Glomerular endothelial cell (primary cell): ENCODE results near the gene CCNL2. TPM values are rescaled to one million over a fixed set of nuclear protein-coding genes. Genes with fewer than 3 reads are reported as not detected.

Experiments
- DNase-seq: peaks from one replicate; pipeline ENCODE4 v3.0.0-alpha.2; 2011; ENCODE audit warnings: low read depth, low spot score; ENCODE audit errors: extremely low read depth
- total RNA-seq: library from RNA; depleted of rRNA; stranded (reverse); fragments of >200 nt; gene quantifications from 2 replicates; pipeline ENCODE4 v1.2.3, GENCODE V29; 2015

Gene CCNL2
- total RNA-seq, 1 donor from 2014 or later, result 189 TPM

DNA sequence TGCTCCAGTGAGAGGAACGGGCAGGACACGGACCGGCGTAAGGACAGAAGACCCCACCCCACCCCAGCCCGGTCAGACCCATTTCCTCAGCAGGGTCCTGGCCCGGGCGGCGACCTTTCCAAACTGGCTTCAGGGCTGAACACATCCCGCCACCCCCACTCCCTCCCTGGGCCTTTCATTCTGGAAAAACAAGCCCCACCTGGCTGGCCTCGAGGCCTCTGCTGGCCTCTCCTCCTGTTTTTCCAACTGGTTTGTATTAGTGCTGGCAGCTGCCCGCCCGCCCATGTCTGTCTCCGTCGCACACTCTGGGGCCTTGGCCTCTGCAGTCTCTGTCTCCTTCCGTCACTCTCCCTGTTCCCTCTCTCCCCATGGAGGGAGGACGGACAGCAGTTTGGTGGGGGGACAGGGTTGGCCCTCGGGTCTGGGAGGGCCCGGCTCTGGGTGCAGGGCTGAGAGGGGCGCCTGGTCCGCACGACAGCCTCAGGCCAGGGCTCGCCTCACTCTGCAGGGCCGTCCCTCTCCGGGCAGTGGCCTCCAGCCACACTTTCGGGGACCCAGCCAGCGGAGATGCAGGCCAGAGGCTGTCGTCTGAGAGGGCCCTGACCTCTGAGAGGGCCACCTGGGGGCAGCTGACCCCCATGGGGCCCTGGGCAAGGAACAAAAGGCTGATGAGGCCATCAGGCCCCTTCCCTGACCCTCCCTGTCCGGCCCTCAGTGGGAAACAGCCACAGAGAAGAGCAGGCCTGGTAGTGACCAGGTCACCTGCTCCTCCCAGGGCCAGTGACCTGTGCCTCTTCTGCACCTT, 39.3 kb downstream of the CCNL2 start:
- no peak for DNase-seq

DNA sequence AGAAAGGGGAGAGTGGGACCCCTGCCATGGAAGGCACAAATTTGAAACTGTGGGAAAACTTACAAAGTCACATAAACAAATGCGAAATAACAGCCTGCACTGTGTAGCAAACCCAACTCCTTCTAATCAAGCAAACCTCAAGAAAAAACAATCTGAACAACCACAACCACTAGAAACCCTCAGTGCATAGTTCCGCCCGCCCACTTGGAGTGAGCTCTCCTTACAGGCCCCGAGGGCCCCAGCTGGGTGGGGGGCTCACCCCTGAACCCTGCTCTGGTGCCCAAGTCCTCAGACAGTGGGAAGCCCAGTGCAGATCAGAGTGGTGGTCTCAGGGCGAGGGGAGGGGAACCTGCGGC, 39.8 kb downstream of the CCNL2 start:
- DNase-seq, result no peak

DNA sequence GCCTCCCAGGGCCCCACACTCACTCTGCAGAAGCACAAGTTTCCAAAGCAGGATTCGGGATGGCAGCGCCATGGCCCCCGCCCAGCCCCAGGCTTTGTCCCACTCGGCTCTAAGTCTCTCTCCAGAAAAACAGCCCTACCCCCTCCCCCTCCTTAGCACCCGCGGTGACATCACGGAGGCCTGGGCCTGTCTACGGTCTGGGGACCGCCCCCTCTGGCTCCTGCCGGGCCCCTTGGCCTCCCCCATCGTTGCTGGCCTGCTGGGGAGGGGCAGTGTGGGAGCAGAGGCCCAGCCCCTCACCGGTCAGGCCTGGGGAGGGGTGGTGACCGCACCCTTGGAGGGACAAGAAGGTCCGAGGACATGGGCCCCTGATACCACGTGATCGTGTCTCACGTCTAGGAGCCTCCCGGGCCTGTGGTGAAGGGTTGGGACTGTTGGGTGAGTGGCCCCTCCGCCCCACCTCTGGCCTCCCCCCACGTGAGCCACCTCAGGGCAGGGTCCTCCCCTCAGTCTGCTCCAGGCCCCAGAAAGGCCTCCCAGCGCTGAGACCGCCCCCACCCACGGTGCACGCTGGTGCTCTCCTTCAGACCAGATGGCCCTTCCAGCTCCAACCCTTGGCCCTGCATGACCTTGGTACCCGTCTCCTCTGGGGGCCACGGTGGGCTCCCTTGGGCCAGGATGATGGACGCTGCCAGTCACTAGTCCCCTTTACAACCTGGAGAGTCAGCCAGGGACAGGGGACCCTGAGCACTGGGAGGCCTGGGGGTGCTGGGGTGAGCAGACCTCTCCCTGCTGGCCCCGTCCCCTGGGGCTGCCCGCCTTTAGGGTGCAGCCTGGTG, 40.5 kb downstream of the CCNL2 start, which contains the start of gene MXRA8:
Gene MXRA8, minus strand, starts transcription at position 123 of the 839 bp plus-strand sequence. Its CDS starts 51 bp downstream, at position 72.
- no peak for DNase-seq

DNA sequence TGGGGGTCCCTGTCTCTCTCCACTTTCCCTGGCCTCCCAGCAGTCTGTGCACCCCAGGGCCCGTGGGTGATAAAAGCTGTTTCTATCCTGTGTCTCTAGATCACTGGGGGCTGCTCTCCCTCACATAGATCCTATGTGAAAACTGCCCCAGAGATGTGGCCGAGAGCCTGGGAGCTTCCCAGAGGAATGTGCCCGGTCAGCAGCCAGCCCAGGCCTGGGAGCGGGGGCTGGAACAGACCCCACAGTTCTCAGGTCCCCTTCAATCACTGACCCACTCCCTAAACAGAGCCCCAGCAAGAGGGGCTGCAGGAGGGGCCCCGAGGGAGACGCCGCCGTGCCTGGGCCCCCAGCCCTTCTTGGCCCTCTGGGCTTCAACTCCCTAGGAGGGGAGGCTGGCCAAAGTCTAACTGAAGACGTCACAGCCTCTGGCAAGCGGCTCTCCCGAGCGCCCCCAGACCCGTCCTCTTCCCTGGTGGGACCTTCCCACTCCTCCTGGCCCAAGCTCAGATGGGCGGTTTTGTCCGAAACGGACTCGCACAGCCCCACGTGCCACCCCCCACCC, 41.2 kb downstream of the CCNL2 start:
- no peak for DNase-seq

DNA sequence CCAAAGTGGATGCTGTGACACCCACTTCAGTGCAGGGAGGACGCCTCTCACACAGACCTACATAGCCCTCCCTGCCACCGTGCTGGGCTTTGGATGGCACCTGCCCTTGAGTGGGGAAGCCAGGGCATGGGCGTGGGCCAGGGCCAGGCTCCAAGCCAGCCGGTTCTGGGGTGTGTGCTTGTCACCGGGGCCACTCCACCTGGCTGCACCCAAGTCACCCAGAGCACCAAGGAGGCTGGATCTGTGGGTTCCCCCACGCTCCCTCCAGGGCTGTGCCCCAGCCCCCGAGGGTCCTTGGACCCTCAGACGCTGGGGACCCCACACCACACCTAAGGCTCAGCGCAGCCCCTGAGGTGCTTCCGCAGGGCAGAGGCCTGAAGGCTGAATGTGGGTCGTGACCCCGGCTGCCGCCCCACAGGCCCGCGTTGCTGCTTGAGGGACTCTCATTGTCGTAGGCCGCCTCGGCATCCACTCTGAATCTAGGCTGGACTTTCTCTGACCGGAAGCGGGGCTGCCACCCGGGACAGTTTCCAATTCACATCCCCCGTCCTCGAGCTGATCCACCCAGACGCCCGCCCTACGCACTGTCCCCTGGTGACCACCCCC, 42.2 kb downstream of the CCNL2 start:
- no peak for DNase-seq

DNA sequence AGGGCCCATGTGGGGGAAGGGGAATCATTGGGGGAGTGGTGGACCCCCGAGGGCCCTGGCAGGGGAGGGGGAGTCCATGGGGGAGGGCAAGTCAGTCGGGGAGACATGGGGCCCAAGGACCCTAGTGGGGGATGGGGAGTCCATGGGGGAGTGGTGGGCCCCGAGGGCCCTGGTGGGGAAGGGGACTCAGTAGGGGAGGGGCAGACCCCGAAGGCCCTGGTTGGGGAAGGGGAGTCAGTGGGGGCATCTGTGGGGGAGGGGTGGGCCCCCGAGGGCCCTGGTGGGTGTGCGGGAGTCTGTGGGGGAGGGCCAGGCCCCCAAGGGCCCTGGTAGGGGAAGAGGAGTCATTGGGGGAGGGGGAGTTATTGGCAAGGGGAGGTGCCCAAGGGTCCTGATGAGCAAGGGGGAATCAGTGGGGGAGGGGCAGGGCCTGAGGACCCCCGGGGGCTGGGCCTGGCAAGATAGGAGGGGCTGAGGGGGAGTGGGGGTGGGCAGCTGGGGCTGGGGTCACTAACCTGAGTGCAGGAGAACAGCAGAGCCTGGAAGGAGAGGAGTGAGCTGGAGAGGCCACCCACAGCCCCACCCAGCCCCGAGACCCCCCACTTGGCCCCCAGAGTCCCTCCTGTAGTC, 42.9 kb downstream of the CCNL2 start:
- DNase-seq, result no peak

DNA sequence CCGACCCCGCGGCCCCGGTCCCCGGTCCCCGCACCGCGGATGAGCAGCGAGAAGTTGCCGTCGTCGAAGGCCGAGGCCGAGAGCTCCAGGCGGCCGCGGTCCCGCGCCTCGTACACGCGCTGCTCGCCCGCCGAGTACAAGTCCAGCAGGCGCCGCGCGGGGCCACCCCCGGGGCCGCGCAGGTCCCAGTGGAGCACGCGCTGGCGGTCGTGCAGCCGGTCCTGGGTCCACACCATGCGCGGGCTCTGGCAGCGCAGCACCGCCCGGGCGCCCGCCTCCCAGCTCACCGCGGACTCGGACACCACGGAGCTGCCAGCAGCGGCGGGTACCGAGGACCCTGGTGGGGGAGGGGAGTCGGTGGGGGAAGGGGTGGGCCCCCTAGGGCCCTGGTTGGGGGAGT, 43.7 kb downstream of the CCNL2 start:
- no peak for DNase-seq

DNA sequence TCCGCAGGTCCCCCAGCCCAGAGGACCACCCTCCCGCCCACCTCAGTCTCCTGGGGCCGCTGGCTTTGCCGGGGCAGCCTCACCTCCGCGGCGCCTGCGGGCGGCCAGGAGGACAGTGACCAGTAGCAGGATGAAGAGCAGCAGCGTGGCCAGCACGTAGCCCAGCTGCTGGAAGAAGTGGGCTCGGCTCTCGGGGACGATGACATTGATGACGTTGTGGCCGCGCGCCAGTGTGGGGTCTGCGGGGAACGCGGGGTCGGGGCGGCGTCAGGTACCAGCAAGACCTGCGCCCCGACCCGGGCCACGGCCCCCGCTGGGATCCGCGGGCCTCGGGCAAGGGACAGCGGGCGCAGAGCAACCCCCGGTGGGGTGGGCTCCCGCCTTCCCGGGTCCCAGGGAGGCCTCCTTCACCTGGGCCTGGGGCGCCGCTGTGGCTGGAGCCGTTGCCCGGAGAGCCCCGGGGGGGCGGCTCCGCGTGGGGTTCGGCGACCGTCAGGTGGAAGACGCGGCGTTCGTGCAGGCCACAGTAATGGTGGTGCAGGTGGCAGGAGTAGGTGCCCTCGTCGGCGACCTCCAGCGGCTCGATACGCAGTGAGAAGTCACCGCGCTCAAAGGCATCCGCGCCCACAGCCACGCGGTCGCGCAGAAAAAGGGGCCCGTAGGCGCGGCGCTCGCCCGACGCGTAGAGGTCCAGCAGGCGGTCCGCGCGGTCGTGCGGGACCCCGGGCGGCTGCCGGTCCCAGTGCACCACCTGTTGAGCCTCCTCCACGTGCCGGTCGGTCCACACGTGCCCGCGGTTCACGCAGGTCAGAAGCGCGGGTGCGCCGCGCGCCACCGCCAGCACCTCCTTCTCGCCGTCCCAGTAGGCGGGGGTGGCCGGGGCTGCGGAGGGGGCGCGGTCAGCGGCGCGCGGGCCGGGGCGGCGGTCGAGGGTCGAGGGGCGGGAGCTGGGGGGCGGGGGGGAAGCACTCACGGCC, 44.6 kb downstream of the CCNL2 start:
- no peak for DNase-seq

DNA sequence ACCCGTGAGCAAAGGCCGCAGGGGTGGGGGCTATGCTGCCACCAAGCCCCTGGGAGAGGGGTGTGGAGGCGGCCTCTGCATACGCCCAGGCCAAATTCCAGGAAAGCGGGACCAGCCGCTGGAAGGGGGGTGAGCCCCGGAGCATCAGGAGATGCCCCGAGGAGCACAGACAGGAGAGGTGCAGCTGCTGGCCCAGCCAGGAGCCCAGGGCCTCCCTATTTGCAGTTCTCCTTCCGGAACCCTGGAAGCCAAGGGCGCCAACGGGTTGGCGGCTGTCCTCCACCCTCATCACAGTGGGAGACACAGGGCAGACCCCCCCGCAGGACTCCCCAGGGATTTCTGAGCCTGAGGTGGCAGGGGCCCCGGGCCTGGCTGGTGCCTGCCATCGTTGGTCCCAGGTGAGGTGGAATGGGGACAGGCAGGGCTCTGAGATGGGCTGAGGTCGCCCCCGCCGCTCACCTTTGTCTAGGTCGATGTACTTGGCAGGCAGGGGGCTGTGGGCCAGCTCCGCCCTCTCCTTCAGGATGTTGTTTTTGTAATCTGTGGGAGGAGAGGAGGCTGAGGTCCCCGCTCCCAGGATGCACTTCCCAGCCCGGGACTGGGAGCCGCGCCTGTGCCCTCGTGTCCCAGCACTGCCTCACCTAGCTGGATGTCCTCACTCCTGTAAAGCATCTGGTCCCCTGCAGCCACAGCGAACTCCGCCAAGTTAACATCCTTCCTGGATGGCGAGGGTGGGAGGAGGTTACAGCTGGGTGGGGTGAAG, 45.6 kb downstream of the CCNL2 start:
- DNase-seq, result no peak

DNA sequence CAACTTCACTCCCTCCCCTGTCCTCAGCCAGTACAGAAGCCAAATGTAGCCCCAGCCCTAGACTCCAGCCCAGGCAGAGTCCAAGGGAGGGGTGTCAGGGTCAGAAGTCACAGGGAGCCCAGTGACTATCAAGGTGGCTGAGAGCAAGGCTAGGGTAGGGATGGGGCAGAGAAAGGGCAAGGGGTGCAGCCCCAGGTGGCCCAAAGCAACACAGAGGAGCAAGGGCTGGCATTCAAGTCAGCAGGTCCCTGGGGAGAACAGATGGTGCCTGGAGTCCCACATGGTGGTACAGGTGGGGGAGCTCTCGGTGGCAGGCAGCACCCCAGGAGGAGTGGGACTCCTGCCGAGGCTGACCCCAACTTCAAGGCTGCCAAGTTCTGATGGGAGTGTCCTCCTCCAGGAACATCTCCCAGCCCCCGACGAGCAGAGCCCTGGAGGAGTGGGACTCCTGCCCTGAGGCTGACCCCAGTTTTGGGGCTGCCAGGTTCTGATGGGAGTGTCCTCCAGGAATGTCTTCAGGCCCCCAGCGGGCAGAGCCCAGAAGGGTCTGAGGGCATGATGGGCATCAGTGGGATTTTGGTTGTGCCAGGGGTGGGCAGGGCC, 46.2 kb downstream of the CCNL2 start:
- DNase-seq, result no peak

DNA sequence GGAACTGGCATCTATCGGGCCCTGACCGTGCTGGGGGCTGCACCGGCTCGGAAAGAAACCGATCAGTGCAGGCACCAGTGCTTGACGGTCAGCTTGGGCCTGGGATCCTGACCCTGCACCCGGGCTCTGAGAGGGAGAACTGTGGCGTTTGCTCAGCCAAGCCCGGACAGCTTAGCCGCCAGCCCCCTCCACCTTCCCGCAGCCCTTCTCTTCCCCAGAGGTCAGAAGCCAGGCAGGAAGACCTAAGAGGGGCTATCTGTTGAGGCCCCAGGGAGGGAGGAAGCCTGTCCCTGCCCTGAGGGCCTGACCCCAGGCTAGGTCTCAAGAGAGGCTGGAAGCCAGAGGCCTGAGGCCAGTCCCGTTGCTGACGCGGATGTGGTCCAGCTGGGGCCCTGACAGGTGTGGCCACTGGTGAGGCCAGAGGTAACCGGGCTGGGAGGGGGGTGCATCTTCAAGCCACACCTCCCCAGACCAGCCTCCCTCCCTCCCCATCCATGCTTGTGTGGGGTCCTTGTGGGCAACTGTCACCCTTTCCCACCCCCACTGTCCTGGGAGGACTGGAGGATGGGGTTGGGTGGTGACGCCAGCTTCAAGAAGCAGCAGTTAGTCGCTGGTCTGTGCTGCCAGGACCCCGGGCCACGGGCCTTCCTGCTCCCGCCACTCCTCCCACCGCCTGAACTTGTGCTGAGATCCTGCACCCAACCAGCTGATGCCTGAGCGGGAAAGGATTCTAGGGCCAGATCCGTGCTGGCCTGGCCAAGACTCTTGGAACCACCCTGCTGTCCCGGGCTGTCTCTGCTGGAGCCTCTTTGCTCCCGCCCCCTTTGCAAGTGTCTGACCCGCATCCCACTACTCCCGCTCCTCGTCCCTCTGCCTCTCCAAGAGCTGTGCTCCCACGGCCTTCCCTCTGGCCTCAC, 47.4 kb downstream of the CCNL2 start:
- no peak for DNase-seq

DNA sequence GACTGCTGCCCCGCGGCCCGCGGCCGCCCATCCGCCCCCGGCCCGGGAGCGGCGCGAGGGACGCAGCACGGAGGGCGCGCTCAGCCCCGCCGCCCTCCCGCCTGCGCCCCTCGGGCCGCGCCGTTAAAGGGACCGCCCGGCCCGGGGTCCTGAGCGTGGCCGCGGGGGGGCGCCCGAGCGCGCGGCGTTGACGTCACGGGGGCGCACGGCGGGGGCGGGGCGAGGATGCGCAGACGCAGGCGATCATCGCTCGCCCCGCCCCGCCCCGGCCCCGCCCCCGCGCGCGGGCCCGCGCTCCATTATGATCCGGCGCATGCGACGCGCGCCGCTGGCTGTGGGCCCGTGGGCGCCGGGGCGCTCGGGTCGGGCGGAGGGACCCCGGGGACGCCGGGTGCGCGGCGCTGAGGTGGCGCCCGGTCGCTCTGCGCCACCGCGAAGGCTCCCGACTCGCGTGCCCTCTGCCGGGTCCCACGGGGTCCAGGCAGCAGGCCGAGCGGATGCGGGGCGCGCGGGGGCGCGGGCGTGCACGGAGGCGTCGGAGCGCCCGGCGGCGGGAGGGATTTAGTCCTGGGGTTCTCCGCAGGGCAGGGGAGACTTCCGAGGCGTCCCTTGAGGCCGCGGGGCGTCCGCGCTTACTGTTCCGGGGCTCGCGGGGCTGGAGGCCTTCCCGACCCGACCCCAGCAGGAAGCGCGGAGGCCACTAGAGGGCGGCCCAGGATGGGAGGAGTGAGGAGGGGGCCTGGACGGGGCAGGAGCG, 49.7 kb downstream of the CCNL2 start, which contains the start of gene DVL1:
Gene DVL1, minus strand, starts transcription at position 163 of the 757 bp plus-strand sequence. CDS start 353 bp downstream, outside the sequence.
- no peak for DNase-seq

DNA sequence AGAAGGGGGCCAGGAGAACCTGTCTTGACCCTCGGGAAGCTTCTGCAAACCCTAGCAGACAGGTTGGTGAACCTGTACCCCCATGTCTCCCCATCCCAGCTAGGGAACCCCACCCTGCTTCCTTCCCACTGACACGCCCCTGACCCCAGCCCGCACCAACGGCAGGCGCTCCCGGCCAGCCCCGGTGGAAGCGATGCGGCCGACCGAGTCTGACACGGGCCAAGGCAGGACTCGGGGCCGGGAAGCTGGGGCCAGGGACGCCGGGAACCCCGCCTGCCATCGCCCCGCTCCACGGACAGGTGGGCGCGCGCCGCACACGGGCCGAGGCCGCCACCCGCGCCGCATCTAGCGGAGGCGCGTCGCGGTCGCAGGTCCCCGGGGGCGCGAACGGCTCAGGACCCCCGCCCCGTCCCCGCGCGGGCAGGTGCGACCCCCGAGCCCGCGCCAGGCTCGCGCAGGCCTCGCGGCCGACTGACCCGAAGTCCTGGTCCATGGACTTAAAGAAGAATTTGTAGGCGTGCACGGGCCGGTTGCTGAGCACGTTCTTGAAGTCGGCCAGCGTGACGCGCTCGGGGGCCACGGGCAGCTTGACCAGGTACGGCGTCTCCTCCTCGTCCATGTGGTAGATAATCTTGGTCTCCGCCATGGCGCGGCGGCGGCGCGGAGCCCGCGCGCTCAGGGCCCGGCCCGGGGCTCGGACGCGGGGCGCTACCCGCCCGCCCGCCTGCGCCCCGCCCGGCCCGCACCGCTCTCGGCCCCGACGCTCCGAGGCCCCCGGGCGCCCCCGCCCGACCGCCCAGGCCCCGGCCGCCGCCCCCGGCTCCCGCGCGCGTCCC, 50.5 kb downstream of the CCNL2 start:
- DNase-seq, result no peak

DNA sequence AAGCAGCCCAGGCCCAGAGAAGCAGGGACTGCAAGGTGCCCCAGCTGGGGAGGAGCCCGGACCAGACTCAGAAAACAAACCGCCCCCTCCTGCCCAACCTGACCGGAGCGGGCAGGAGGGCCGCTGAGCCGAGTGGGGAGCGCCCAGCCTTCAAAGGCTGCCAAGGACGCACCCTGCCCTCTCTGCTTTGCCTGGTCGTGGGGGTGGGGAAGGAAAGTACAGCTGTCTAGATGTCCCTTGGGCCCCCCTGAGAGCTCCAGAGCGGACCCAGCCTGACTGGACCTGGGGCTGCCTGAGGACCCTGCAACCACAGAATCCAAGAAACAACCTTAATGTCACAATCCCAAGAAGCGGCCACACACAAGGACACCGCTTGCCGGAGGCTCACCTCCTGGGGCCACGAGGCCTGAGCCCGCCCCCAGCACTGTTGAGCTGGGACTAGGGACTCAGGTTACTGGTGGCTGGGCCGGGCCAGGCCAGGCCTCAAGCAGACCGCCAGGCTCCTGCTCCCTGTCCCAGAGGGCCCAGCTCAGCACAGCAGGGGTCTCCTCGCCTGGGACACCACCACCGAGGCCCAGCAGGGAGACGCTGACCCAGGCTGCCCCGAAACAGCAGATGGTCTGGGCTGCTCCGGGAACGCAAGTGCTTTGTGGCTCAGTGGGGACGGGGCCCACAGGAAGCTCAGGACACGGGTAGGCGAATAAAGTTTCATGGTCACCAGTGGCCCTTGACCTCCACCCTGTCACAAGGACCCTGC, 51.3 kb downstream of the CCNL2 start:
- DNase-seq, result no peak

DNA sequence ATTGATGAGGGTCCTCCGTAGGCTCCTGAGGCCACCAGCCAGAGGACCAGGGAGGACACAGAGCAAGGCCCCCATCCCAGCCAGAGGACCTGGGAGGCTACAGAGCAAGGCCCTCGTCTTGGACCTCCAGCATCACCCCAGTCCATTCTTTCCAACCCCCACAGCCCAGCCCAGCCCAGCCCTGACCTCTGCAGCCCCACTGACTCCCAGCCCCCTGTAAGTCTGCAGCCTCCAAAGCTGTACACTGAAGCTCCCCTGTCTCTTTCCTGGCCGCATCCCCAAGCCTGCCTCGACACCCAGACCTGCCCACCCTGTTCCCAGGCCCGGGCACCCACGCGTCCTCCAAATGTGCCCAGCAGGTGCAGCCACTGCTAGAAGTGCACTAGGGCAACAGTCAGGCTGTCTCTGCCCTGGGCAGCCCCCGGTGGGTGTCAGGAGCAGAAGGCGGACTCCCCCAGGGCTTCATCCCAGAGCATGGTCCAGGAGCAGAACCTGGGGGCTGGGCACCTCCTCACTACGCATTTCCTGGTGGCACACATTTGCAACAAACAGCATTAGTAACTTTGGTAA, 52.0 kb downstream of the CCNL2 start:
- DNase-seq, result no peak
